Adrenal gland (tissue), 5 donors: ENCODE measurements around the gene PRKACB.

Source experiments
- CTCF ChIP-seq, 6 experiments: fragments of 450-650 bp in 4 of 6; fragments of 200-600 bp in 2 of 6; sonication (generic) in 1 of 6; IDR thresholded peaks; 1 replicate in 5 of 6; 2 replicates in 1 of 6; pipeline versions ENCODE4 v1.5.1 to v1.8.0; 2016 to 2021; ENCODE audit warnings: antibody characterized with exemption in 6 of 6, mild to moderate bottlenecking in 2 of 6, moderate library complexity in 1 of 6
- POLR2A ChIP-seq, 2 donors: fragments of 450-650 bp; IDR thresholded peaks; one replicate each; pipeline ENCODE4 v1.6.1; 2017; ENCODE audit warnings: antibody characterized with exemption in 2 of 2, mild to moderate bottlenecking in 2 of 2, moderate library complexity in 1 of 2
- donor health status: DM: no; HTN: no; CAD: no.

GRCh38 chr1:84135341-84135740 lies 8.7 kb upstream of the PRKACB start:
- TF ChIP-seq CTCF (IDR thresholded peaks at IDR 0.05) (no peak), POLR2A (IDR thresholded peaks at IDR 0.05) (no peak)
